Esophagus muscularis mucosa (tissue), 3 donors: ENCODE data around the gene SLC29A3.

ENCODE experiments used
- POLR2A ChIP-seq: fragments of 450-650 bp; IDR thresholded peaks from one replicate; pipeline ENCODE4 v1.6.1; 2017; ENCODE audit warnings: antibody characterized with exemption, moderate library complexity, mild to moderate bottlenecking, low read depth
- POLR2AphosphoS5 ChIP-seq, 2 donors: sonication (generic); formaldehyde crosslinking; IDR thresholded peaks; one replicate each; pipeline ENCODE4 v1.6.1; 2017; ENCODE audit warnings: antibody characterized with exemption in 2 of 2
- TF ChIP-seq, protein P1 (sequence below), 3 experiments: fragments of 200-600 bp in 2 of 3; fragments of 450-650 bp in 1 of 3; sonication (generic) in 2 of 3; IDR thresholded peaks; one replicate each; pipeline ENCODE4 v1.5.1; 2017 to 2019; ENCODE audit warnings: antibody characterized with exemption in 3 of 3, mild to moderate bottlenecking in 2 of 3, moderate library complexity in 1 of 3

- TF ChIP-seq, protein P1, sequence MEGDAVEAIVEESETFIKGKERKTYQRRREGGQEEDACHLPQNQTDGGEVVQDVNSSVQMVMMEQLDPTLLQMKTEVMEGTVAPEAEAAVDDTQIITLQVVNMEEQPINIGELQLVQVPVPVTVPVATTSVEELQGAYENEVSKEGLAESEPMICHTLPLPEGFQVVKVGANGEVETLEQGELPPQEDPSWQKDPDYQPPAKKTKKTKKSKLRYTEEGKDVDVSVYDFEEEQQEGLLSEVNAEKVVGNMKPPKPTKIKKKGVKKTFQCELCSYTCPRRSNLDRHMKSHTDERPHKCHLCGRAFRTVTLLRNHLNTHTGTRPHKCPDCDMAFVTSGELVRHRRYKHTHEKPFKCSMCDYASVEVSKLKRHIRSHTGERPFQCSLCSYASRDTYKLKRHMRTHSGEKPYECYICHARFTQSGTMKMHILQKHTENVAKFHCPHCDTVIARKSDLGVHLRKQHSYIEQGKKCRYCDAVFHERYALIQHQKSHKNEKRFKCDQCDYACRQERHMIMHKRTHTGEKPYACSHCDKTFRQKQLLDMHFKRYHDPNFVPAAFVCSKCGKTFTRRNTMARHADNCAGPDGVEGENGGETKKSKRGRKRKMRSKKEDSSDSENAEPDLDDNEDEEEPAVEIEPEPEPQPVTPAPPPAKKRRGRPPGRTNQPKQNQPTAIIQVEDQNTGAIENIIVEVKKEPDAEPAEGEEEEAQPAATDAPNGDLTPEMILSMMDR (IDR thresholded peaks at IDR 0.05) = peak; percentile 75 to 82 (median 82)
- TF ChIP-seq POLR2A (no peak), POLR2AphosphoS5 (IDR thresholded peaks at IDR 0.05) (no peak)
Observed at GRCh38 chr10:71396084-71396710, 77.1 kb downstream of the SLC29A3 start.
